AG09319 (cell line): ENCODE measurements around the gene MAP2K4.

Source experiments
- DNase-seq: peaks from one replicate; pipeline ENCODE4 v3.0.0-alpha.2; 2010; ENCODE audit warnings: low read depth; ENCODE audit errors: extremely low read depth
- CTCF ChIP-seq: IDR thresholded peaks from 2 replicates; pipeline ENCODE4 v1.5.1; 2011; ENCODE audit warnings: low read depth, mild to moderate bottlenecking, inconsistent platforms, low read length, moderate library complexity

The MAP2K4 gene

GRCh38 chr17:12085076-12085949 lies 64.6 kb downstream of the MAP2K4 start:
- DNase-seq = no peak
- TF ChIP-seq CTCF = no peak

GRCh38 chr17:12088035-12088434 lies 67.4 kb downstream of the MAP2K4 start:
- TF ChIP-seq CTCF = no peak
- no peak for DNase-seq

- no peak for TF ChIP-seq CTCF
- no peak for DNase-seq
Observed at GRCh38 chr17:12089809-12090384, 69.2 kb downstream of the MAP2K4 start.

DNA sequence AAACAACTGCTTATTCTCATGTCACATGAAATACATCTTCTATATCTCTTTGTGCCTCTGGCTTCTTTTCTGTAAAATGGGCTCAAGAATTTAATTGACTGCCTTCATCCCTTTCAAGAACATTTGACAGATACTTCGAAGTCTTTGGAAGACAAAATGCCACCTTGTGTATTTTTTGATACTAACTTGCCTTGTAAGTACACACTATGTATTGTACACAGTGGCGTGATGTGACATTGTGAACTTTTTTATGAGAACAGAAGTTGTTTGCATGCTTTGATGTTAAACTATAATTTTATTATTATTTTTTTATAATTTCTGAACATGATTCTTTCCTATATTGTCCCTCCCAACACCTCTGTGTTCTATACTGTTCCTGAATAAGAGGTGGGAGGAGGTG lies 73.7 kb downstream of the MAP2K4 start:
- DNase-seq = no peak
- no peak for TF ChIP-seq CTCF

GRCh38 chr17:12095522-12095921 lies 74.8 kb downstream of the MAP2K4 start:
- DNase-seq = no peak
- no peak for TF ChIP-seq CTCF

DNA sequence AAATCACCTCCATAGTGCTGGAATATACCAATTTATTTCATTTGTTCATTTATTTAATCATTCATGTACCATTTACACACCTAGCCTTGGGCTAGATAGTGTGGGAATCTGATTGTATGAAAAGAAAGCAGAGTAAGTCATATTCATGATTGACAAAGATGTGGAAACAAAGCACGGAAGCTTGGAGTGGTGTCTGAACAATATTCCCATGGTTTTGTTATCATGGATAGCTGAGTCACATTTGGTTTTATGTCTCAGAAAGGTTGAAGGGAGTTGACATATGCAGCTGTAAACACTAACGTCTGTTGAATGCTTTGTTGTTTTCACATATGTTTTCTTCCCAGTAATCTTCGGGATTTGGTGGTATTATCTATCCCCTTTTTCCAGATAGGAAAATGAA lies 76.6 kb downstream of the MAP2K4 start:
- TF ChIP-seq CTCF = no peak
- DNase-seq = no peak

- no peak for TF ChIP-seq CTCF
Observed at GRCh38 chr17:12098568-12098967, 77.9 kb downstream of the MAP2K4 start.

More at GRCh38 chr17:12098568-12098967, 77.9 kb downstream of the MAP2K4 start:
- no peak for DNase-seq
